GM12875 (cell line): Measurements from ENCODE around the gene IRX2.

ENCODE experiments used
- H3K4me3 ChIP-seq: one replicate; pipeline ENCODE4 v1.5.1; 2011; ENCODE audit warnings: low read depth, low read length, control low read depth
- CTCF ChIP-seq: IDR thresholded peaks from 2 replicates; pipeline ENCODE4 v1.5.1; 2011; ENCODE audit warnings: low read depth, mild to moderate bottlenecking, control low read depth, inconsistent platforms, low read length, moderate library complexity, borderline replicate concordance; ENCODE audit not compliant: insufficient read depth

Gene IRX2

GRCh38 chr5:2750758-2751464 lies 566 bp downstream of the IRX2 start:
- no peak for TF ChIP-seq CTCF
- no peak overlapping the region for H3K4me3 ChIP-seq

GRCh38 chr5:2750026-2750757 lies 1.3 kb downstream of the IRX2 start:
- H3K4me3 ChIP-seq = no peak overlapping the region
- no peak for TF ChIP-seq CTCF

- H3K4me3 ChIP-seq = no peak overlapping the region
- no peak for TF ChIP-seq CTCF
Measured at GRCh38 chr5:2749514-2750025, 1.9 kb downstream of the IRX2 start.

- TF ChIP-seq CTCF = no peak
- H3K4me3 ChIP-seq = no peak overlapping the region
Measured at GRCh38 chr5:2748861-2749513, 2.5 kb downstream of the IRX2 start.

- no peak for TF ChIP-seq CTCF
- H3K4me3 ChIP-seq = no peak overlapping the region
Measured at GRCh38 chr5:2748179-2748860, 3.2 kb downstream of the IRX2 start.

GRCh38 chr5:2747363-2748162 lies 3.9 kb downstream of the IRX2 start:
- TF ChIP-seq CTCF = no peak
- no peak overlapping the region for H3K4me3 ChIP-seq
